NCI-H128 (cell line): Measurements from ENCODE around the gene LHPP.

Source experiments
- DNase-seq: peaks from one replicate; lab custom pipeline; 2025; ENCODE audit not compliant: unreplicated experiment; lab: John Stamatoyannopoulos, UW

LHPP gene

DNA sequence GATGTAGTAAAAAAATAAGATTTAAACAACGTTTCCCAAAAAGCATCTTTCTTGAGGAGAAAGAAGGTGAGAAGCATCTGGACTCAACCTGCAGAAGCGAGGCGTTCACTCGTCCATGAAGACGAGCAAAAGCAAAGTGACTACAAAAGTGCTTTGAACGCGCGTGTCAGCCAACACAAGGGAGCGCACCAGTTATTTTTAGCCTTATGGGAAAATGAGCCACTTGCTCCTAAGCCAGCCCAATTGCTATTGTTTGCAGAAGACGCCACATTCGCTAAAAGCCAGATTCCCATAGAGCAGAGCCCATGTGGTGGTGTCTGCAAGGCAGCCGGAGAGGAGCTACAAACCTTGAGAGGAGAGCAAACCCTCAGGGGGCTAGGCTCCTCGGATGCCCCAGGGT lies 160.0 kb downstream of the LHPP start:
- no peak for DNase-seq

DNA sequence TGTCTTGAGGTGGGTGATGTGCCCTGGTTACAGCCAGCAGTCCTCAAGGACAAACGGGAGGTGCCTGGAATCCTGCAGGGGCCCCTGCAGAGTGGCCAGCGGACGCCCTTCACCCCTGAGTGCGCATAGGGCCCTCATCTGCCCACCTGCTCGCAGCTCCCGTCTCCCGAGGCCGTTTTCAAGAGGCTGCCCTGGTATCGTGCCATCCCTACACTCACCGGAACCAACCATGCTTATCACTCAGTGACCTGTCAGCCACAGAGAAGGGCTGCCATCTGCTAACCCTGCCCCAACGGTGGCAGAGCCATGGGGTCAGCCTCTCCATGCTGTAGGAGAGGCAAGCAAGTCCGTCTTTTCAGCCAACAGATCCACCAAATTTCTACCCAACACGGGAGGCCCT lies 160.5 kb downstream of the LHPP start:
- no peak for DNase-seq

GRCh38 chr10:124622866-124623536 lies 161.4 kb downstream of the LHPP start:
- no peak for DNase-seq

DNA sequence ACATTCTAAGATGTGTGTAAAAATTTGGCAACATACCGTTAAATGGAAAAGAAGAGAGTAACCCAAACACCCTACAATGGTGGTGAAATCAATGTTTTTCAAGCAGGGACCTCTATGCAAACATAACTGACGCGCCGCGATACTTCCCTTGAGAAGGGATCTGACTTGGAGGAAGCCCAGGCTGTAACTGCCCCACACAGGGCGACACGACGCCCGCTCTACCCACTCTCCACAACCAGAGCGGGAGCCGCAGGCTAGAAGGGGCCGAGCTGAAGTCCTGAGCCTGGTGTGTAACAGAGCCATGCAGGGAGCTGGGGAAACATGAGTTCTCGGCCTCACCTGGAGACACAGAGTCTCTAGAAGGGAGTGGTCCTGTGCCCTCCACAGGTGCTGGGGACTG lies 162.4 kb downstream of the LHPP start:
- DNase-seq, result no peak

DNA sequence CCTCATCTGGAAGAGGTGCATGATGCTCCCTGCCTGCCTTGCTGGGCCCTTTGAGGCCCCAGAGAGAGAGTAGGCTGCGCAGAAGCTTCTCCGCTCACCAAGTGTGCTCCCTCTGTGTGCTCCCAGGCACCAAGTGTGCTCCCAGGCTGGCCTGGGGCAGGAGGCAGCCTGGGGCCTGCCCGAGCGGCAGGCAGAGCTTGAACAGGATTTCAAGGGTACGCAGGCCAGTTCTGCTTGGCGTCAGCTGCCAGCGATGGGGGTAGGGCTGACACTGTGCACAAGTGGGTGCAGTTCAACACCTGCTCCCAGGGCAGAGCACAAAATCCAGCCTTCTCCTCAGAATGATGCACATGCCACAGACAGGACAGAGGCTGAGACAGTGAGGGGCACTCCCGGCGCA lies 162.8 kb downstream of the LHPP start:
- no peak for DNase-seq

DNA sequence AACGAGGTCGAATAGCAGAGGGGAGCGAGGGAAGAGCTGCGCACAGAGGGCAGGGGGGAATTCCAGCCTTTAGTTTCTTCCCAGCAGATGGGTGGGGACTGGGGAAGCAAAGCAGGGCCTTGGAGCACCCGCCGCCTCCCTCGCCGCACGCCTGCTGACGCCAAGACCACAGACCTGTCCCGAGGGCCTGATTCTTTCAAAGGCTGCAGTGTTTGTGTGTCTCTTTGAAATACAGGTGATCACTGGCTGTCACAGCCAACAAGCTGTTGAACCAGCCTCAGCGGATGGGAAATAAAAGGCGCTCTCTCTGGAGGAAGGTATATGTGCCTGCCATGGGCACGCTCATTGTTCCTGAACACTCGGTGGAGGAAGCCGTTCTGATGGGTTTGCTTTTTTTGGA lies 163.3 kb downstream of the LHPP start:
- DNase-seq, result no peak

DNA sequence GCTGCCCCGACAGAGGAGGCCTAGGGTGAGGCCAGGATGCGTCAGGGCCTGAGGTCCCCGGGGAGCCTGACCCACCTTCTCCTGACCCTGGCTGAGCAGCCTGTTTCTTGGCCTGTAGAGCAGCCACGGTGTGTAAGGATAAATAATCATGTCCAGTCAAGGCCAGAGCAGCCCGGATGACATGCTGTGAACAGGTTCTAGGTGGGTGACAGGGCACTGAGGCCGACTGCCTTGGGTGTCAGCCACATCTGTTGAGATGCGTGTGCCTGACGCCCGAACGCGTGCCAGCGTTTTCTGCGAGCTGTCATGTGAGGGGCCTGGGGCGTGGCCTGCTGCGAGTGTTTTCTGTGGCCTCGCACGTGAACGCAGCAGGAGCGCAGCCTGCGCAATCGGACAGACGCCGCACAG lies 164.2 kb downstream of the LHPP start:
- no peak for DNase-seq

- no peak for DNase-seq
Measured at GRCh38 chr10:124626759-124627380, 165.2 kb downstream of the LHPP start.

- DNase-seq, result no peak
Measured at GRCh38 chr10:124627866-124628675, 166.4 kb downstream of the LHPP start.

- DNase-seq, result no peak
Measured at GRCh38 chr10:124628676-124629021, 167.0 kb downstream of the LHPP start.

DNA sequence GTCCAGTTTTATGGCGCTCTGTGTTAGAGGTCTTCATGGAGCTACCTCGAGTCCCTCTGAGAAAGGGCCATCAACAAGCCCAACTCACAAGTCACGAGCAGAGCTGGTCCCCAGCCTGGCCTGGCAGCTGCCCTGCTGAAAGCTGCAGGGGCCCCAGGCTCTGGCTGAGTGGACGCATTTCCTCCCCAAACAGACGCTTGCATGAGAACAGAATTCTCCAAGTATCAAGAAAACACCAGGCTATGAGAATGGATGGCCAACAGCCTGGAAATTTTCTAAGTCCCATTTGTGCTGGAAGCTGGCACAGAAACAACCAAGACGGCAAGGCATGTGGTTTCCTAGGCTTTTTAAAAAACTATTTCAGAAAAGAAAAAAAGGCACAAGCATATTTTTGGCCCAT lies 167.8 kb downstream of the LHPP start:
- no peak for DNase-seq

DNA sequence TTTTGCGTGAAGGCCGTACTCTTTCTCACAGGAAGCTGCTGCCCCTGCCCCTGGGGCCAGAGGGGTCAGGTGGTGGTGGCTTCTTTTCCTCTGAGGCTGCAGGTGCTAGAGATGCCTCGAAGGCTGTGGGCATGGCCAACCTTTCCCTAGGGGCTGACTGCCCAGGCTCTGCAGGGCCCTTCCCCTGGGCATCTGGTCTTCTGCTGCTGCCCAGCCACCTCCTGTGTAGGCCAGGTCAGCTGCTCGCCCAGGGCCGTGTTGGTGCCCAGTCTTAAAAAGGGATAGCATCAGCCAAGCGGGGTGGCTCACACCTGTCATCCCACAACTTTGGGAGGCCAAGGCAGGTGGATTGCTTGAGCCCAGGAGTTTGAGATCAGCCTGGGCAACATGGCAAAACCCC lies 168.2 kb downstream of the LHPP start:
- no peak for DNase-seq

GRCh38 chr10:124630551-124630950 lies 168.9 kb downstream of the LHPP start:
- DNase-seq, result no peak

DNA sequence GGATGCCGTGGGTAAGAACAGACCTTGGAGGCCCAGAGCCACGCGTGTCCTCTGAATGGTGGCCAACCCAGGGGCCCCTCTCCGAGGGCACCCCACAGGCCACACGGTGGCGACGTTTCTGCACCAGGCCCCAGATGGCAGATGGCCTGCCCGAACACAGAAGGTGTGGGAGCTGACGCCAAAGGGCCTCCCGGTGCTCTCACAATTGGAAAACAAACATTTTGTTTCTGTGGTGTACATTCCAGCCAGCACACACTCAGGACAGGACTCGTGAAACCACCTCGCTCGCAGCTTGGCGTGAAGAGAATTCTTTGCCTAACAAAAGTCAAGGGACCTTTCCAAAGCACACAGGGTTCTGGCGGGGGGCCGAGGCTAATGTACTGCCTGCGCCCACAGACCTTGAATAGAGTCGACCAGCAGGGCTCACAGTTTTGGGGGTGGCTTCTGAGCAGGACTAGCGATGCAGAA lies 170.5 kb downstream of the LHPP start:
- no peak for DNase-seq

DNA sequence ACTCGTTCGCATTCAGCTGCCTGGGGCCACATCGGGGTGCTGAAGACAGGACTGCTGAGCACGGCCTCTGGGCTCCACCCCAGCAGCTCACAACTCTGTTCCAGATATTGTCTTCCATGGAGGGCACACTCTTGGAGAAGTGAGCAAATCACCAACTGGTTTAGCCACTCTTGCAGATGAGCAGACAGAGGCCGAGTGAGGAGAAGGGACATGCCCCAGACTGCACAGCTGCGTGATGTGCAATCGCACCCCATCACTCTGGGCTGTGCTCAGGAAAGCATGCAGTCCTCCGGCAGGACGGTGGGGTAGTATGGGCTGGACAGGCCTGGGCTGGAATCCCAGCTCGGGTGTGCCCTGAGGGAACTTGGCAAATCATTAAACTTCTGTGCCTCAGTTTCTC lies 170.9 kb downstream of the LHPP start:
- DNase-seq, result no peak

DNA sequence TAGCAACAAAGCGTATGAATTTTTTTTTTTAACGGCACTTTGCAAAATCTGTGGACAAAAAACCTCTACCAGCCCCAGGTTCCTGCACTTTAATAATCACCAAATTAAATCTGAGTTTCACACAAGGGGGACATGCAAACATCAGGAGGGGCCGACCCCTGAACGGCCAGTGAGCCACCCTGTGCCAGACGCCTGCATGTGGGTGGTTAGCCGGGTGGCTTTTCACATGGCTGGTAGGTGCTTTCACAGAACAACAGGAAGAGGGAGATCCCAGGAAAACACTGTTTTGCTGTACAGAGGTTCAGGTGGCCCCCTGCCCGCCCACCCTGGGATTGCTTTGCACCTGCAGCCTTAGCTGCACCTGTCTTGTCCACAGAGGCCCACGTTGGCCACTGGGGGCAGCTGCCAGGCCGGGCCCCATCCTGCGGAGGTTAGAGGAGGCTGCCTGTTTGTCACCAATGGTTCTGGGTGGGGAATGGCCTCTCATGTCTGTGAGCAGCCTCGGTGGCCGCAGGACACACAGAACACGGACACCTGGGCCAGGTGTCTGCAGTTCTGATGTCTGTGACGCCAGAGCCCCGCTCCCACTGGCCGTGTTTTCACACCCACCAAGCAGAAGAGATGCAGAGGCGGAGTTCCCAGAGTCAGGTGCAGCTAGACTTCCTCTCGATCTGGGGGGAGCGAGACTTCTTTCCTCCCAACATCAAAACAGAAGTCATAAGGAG lies 174.8 kb downstream of the LHPP start:
- DNase-seq, result no peak

GRCh38 chr10:124637091-124637700 lies 175.6 kb downstream of the LHPP start:
- DNase-seq, result no peak

DNA sequence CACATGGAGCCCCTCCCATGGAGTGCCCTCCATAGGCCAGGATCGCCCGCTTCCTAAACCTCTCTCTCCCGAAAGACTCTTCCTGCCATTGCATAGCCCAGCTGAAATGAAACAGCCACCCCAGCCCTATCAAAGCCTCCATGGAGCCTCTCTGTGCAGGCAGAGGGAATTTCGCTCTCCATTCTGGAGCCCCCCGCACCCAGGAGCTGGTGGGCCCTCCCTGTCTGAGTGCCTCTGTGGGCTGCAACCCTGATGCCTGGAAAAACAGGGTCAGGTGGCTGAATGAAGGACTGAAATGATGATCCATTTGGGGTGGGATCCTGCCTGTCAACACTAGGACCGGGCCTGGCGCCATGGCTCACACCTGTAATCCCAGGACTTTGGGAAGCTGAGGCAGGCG lies 176.1 kb downstream of the LHPP start:
- no peak for DNase-seq

GRCh38 chr10:124639206-124639605 lies 177.6 kb downstream of the LHPP start:
- DNase-seq, result no peak

DNA sequence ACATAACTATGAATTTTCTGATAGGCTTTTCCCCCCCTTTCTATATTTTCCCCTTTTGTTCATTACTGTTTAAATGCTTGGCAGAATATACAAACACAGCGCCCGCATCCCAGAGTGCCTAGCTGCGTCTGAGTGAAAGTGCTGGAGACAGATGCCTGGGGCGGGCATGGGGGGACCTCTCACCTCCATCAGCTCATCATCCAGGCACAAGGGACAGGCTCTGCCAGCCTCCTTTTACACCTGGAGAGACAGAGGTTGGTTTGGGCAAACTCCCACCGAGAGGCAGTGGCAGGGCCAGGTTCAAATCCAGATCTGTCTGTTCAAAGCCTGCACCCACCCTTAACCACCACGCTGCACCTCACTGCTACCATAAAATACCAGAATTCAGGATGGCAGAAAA lies 178.0 kb downstream of the LHPP start:
- DNase-seq, result no peak

GRCh38 chr10:124640056-124640455 lies 178.4 kb downstream of the LHPP start:
- DNase-seq, result no peak
